ENCODE measurements around the gene CTIF.

CTIF gene

DNA sequence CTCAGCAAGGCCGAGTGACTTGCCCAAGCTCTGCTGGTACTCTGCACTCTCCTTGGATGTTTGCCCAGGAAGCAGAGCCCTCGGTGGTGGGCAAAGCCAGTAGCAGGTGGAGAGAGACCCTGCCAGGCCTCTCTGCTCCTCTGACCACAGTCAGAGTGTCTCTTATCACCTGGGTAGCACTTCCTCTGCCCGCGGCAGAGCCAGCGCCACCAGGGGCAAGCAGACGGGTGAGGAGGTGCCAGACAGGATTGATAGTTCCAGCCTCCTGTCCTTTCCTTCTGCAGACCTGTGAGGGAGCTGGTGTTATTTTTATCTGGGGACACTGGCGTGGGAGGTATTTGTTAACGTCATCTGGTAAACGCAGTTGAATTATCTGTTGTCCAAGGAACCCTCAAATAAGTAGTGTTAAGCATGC, 259.0 kb downstream of the CTIF start:
- no peak overlapping the region for H3K27ac ChIP-seq
- no peak for TF ChIP-seq ZFX (IDR thresholded peaks at IDR 0.05; ENCODE audit: borderline replicate concordance)
- no peak for TF ChIP-seq CTCF (IDR thresholded peaks at IDR 0.05)

DNA sequence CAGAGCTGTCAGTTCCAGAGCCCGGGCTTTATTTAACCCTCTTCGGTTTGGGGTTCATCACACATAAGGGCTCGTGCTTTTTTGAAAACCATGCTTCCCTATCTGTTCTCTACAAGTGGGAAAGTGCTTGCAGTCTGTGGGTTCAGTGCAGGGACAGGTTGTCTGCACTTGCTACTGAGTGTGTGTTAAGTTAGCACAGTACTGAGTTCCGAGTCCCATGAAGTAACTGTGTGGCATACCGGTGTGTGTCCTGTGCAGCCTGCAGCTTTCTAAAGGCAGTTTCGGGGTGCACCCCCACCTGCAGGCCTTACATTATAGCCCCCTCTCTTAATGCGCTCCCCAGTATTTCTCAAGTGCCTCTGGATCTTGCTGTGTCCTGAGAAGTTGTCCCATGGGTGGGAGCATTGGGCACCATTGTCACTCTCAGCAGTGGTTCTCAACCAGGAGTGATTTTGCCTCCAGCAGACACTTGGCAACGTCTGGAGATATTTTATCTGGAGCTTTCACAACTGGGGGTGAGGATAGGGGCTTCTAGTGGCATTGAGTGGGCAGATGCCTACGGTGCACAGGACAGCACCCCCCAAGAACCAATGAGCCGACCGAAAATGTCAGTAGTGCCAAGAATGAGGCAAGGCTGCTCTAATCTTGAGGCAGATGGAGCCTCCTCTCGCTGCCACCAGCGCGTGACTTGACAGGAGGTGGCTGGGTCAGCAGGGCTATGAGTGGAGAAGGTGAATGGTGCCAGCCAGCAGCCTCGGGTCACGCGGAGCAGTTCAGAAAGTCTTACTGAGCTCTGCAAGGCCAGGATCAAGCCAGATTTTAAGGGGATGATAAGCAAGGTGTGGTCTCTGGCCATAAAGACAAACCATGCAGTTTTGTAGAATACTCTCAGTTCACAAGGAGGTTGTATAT, 259.8 kb downstream of the CTIF start:
- no peak overlapping the region for H3K27ac ChIP-seq
- TF ChIP-seq CTCF (IDR thresholded peaks at IDR 0.05) (no peak), ZFX (IDR thresholded peaks at IDR 0.05; ENCODE audit: borderline replicate concordance) (no peak)

DNA sequence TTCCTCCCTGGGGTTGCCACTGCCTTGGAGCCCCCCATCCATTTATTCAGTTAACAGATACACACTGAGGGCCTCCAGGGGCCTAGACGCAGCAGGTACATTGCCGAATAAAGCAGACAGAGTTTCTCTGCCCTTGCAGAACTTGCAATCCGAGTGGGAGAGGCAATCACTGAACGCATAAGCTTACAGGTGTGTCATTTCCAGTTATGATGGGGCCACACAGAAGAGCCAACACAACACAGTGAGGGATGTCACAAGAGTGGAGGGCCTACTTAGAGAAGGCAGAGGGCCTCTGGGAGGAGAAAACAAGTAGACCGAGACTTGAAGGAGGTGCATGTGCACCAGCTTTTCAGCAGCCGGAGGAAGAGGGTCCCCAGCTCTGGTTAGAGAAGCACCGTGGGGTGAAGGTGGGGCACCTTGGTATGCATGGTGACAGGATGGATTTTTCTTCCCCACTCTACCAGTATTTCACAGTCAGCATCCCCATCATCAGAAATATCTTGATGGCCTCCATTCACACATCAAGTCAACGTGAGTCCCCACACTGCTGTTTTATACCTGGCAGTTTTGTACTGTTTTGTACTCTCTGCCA, 261.0 kb downstream of the CTIF start:
- no peak overlapping the region for H3K27ac ChIP-seq
- no peak for TF ChIP-seq CTCF (IDR thresholded peaks at IDR 0.05)
- TF ChIP-seq ZFX (IDR thresholded peaks at IDR 0.05; ENCODE audit: borderline replicate concordance) = no peak

- no peak overlapping the region for H3K27ac ChIP-seq
- no peak for TF ChIP-seq ZFX (IDR thresholded peaks at IDR 0.05; ENCODE audit: borderline replicate concordance)
- no peak for TF ChIP-seq CTCF (IDR thresholded peaks at IDR 0.05)
These were observed 261.6 kb downstream of the CTIF start for GRCh38 chr18:48800466-48800865.

DNA sequence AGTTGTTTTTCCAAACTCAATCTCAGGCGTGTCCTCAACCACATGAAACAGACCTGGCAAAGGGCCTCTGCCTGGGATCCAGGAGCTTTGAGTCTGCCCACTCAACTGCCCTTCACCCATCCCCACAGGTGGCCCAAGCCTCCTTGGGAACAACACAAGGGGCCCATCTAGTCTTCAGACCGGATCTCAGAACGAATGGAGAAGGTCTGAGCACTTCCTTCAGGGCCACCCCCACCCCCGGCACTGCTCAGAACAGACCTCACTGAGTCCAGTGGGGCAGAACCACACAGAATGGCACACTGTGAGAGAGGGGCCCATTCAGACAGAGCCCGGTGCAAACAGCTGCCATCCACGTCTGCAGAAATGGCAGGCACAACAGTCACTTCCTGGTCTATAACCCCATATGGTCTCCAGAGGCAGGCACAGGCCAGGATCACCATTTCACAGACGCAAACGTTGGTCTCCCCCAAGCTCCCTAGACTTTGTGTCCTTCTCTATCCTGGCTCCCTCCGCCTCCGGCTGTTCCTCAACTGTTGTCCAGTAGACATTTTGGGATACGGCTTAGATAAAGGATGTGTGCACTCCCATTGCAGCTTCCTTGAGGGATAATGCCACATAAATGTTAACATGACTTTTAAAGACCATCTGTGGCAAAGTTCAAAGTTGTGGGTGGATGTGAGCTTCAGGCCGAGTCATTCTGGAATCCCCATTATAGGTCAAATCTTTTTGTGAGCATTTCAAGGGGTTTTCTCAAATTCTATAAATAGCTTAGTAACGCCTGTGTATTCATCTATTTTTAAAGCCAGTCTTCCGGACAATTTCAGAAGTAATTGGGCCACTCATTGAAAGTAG, 262.3 kb downstream of the CTIF start:
- no peak overlapping the region for H3K27ac ChIP-seq
- TF ChIP-seq ZFX (IDR thresholded peaks at IDR 0.05; ENCODE audit: borderline replicate concordance) (no peak), CTCF (IDR thresholded peaks at IDR 0.05) (no peak)

- H3K27ac ChIP-seq = no peak overlapping the region
- TF ChIP-seq ZFX (IDR thresholded peaks at IDR 0.05; ENCODE audit: borderline replicate concordance) (no peak), CTCF (IDR thresholded peaks at IDR 0.05) (no peak)
These were observed 263.1 kb downstream of the CTIF start for GRCh38 chr18:48801728-48802542.

Data from 22Rv1 (cell line).